Measurements from ENCODE around the gene ZIC5. TPM values are rescaled to one million over a fixed set of nuclear protein-coding genes. Genes with fewer than 3 reads are reported as not detected.

The ZIC5 gene
- total RNA-seq, 1 experiment from 2014 or later = 0.57 TPM

DNA sequence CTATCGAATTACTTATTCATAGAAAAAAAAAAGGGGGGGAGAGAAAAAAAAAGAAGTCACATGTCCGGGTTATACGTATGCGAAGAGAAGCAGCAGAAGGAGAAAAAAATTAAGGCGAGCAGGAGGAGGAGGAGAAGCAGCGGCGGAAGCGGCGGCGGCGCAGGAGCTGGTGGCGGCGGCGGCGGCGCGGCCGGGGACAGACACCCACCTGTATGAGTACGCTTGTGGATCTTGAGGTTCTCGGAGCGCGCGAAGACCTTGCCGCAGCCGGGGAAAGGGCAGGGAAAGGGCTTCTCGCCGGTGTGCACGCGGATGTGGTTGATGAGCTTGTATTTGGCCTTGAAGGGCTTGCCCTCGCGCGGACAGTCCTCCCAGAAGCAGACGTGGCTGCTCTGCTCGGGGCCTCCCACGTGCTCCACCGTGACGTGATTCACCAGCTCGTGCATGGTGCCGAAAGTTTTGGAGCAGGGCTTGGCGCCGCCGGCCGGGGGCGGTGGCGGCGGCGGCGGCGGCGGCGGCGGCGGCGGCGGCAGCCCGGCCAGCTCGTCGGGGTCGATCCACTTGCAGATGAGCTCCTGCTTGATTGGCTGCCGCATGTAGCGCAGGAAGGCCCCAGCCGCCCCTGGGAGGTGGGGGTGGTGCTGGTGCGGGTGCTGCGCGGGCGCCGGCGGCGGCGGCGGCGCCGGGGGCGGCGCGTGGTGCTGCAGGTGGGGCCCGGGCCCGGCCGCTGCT is 1.5 kb downstream of the ZIC5 start:
- BruUV-seq (replicated peaks) = no TSS peak
- CTCF ChIA-PET = interaction anchor here (0.5 to 1.0 kb wide), 2 partner anchors 17 to 70 kb away, joined by 3 to 4 read pairs; no protein-coding TSS in a partner anchor
- intact Hi-C loops (cut with micrococcal nuclease; ENCODE audit: unreplicated experiment) = loop anchor here (10.0 kb wide), 1 partner anchor 315 kb away; no protein-coding TSS in a partner anchor
- peak overlapping the region; percentile 75 for H3K27ac Mint-ChIP-seq (ENCODE audit: unreplicated experiment)
- no peaks in the 10 kb centered on the region for H3K36me3 Mint-ChIP-seq (ENCODE audit: insufficient read depth, unreplicated experiment)
- no peaks in the 10 kb centered on the region for H3K4me1 Mint-ChIP-seq (ENCODE audit: low read depth, unreplicated experiment)
- peak overlapping the region; percentile 80 for H3K4me3 Mint-ChIP-seq (ENCODE audit: low read depth, unreplicated experiment)
- TF ChIP-seq, protein P1, sequence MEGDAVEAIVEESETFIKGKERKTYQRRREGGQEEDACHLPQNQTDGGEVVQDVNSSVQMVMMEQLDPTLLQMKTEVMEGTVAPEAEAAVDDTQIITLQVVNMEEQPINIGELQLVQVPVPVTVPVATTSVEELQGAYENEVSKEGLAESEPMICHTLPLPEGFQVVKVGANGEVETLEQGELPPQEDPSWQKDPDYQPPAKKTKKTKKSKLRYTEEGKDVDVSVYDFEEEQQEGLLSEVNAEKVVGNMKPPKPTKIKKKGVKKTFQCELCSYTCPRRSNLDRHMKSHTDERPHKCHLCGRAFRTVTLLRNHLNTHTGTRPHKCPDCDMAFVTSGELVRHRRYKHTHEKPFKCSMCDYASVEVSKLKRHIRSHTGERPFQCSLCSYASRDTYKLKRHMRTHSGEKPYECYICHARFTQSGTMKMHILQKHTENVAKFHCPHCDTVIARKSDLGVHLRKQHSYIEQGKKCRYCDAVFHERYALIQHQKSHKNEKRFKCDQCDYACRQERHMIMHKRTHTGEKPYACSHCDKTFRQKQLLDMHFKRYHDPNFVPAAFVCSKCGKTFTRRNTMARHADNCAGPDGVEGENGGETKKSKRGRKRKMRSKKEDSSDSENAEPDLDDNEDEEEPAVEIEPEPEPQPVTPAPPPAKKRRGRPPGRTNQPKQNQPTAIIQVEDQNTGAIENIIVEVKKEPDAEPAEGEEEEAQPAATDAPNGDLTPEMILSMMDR (IDR thresholded peaks at IDR 0.05; ENCODE audit: unreplicated experiment) = no peak
- H3K27me3 Mint-ChIP-seq (ENCODE audit: unreplicated experiment) = no peaks in the 10 kb centered on the region
- H3K9me3 Mint-ChIP-seq (ENCODE audit: low read depth, unreplicated experiment) = no peaks in the 10 kb centered on the region
- peak; percentile 45 for DNase-seq

DNA sequence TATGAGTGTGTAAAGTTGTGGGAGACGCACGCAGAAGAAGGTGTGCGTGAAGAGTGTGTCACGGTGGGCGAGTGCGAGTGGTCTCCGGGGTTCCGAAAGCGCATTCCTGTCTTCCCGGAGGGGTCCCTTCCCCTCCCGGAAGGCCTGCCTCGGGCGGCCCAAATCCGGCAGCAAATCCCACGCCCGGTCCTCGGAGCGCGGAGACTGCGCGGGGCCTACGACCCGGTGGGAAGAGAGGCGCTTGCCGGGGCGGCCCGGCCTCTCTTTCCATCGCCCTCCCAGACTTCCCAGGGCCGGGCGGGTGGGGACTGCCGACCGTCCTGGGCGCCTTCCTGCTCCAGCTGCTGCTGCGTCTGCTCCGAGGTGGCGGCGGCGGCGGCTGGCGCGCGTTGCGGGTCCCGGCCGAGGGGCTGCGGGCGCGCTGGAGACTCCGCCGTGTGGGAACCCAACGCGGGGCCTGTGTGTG is 2.1 kb downstream of the ZIC5 start:
- H3K27me3 Mint-ChIP-seq (ENCODE audit: unreplicated experiment) = no peaks in the 10 kb centered on the region
- TF ChIP-seq, protein P1 (IDR thresholded peaks at IDR 0.05; ENCODE audit: unreplicated experiment) = no peak
- no peak for DNase-seq
- no TSS peak for BruUV-seq (replicated peaks)
- H3K9me3 Mint-ChIP-seq (ENCODE audit: low read depth, unreplicated experiment) = no peaks in the 10 kb centered on the region
- CTCF ChIA-PET = interaction anchor here (1.0 kb wide), 1 partner anchor 70 kb away, joined by 3 read pairs; no protein-coding TSS in a partner anchor
- intact Hi-C loops (cut with micrococcal nuclease; ENCODE audit: unreplicated experiment) = no loop called here
- H3K4me3 Mint-ChIP-seq (ENCODE audit: low read depth, unreplicated experiment) = peak overlapping the region; percentile 80
- peak overlapping the region; percentile 75 for H3K27ac Mint-ChIP-seq (ENCODE audit: unreplicated experiment)
- no peaks in the 10 kb centered on the region for H3K36me3 Mint-ChIP-seq (ENCODE audit: insufficient read depth, unreplicated experiment)
- H3K4me1 Mint-ChIP-seq (ENCODE audit: low read depth, unreplicated experiment) = no peaks in the 10 kb centered on the region

GRCh38 chr13:99968521-99969452 is 2.8 kb downstream of the ZIC5 start:
- CTCF ChIA-PET = no interaction called here
- Mint-ChIP-seq H3K4me3 (ENCODE audit: low read depth, unreplicated experiment) (peak overlapping the region; percentile 80), H3K9me3 (ENCODE audit: low read depth, unreplicated experiment) (no peaks in the 10 kb centered on the region), H3K4me1 (ENCODE audit: low read depth, unreplicated experiment) (no peaks in the 10 kb centered on the region), H3K36me3 (ENCODE audit: insufficient read depth, unreplicated experiment) (no peaks in the 10 kb centered on the region), H3K27ac (ENCODE audit: unreplicated experiment) (peak overlapping the region; percentile 75), H3K27me3 (ENCODE audit: unreplicated experiment) (no peaks in the 10 kb centered on the region)
- TF ChIP-seq, protein P1 (IDR thresholded peaks at IDR 0.05; ENCODE audit: unreplicated experiment) = no peak
- no peak for DNase-seq
- no TSS peak for BruUV-seq (replicated peaks)
- intact Hi-C loops (cut with micrococcal nuclease; ENCODE audit: unreplicated experiment) = no loop called here

DNA sequence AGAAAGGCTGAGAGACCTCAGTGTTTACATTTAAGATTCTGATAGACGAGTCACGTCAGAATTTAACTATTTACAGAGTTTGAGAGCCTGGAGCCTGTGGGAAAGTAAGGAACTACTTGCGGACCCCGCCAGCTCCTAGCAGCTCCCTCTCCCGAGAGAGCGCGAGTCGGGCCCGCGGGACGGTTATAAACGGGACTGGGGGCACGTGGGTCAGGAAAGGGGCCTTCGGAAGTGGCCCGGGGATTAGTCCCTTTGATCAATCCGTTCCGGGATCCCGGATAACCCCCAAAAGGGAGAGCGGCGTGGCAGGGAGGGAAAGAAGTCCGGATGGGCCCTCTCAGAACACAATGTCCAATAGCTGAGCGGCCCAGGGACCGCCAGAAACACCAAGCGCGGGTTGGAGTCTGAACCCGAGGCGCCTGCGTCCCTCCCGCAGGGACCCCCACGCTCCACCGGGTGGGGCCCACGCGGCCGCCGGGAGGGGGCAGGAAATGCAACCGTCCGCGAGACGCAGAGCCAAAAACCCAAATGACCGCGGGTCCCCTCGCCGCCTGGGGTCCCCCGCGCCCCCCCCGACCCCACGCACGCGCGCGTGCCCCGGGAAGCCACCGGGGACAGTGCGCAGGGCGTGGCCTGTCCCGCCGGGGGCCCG is 3.6 kb downstream of the ZIC5 start:
- TF ChIP-seq, protein P1 (IDR thresholded peaks at IDR 0.05; ENCODE audit: unreplicated experiment) = no peak
- DNase-seq = no peak
- Mint-ChIP-seq H3K36me3 (ENCODE audit: insufficient read depth, unreplicated experiment) (no peaks in the 10 kb centered on the region), H3K4me1 (ENCODE audit: low read depth, unreplicated experiment) (no peaks in the 10 kb centered on the region), H3K27me3 (ENCODE audit: unreplicated experiment) (no peaks in the 10 kb centered on the region), H3K4me3 (ENCODE audit: low read depth, unreplicated experiment) (peak overlapping the region; percentile 80), H3K27ac (ENCODE audit: unreplicated experiment) (peak overlapping the region; percentile 14), H3K9me3 (ENCODE audit: low read depth, unreplicated experiment) (no peaks in the 10 kb centered on the region)
- no TSS peak for BruUV-seq (replicated peaks)
- CTCF ChIA-PET = no interaction called here
- intact Hi-C loops (cut with micrococcal nuclease; ENCODE audit: unreplicated experiment) = no loop called here
